ENCODE data around the gene ACE2.

Gene ACE2

GRCh38 chrX:15512401-15512965 is 88.3 kb downstream of the ACE2 start:
- DNase-seq (ENCODE audit: low read depth in 1 of 2, low spot score in 1 of 2): no peak

DNA sequence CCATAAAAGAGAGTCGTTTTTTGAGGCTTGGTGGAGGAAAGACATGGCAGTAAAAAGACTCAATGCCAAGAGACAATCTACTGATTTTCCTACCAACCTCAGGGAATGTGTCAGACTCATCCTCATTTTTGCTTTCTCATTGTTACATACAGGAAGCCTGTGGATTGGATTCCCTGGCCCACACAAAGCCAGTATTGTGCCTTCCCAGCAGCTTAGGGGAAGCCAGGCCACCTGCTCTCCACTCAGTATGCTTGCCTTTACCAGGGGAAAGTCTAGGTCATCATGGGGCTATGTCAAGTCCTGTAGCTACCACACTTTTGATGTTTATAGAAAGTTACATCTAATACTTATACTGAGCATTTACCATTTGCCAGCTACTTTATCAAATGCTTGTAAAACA is 89.2 kb downstream of the ACE2 start:
- no peak for DNase-seq (ENCODE audit: low read depth in 1 of 2, low spot score in 1 of 2)
